NCI-H2107 treated with DMSO at 0.1 percent for 48 hours (cell line): ENCODE results near the gene TSEN54.

Experiments used
- DNase-seq: peaks from one replicate; lab custom pipeline; 2025; ENCODE audit not compliant: unreplicated experiment; lab: John Stamatoyannopoulos, UW

Gene TSEN54

GRCh38 chr17:75540923-75541503, 24.7 kb downstream of the TSEN54 start:
- no peak for DNase-seq

GRCh38 chr17:75542229-75542628, 25.9 kb downstream of the TSEN54 start:
- no peak for DNase-seq

- no peak for DNase-seq
These were observed 26.5 kb downstream of the TSEN54 start for GRCh38 chr17:75542728-75543336.

GRCh38 chr17:75544250-75544649, 27.9 kb downstream of the TSEN54 start:
- DNase-seq = no peak

GRCh38 chr17:75546181-75546580, 29.9 kb downstream of the TSEN54 start:
- DNase-seq = no peak

GRCh38 chr17:75547091-75547490, 30.8 kb downstream of the TSEN54 start:
- no peak for DNase-seq

- no peak for DNase-seq
These were observed 32.5 kb downstream of the TSEN54 start for GRCh38 chr17:75548813-75549212.

- DNase-seq = peak; percentile 90
These were observed 33.2 kb downstream of the TSEN54 start for GRCh38 chr17:75549246-75550138.

GRCh38 chr17:75550139-75550465, 33.8 kb downstream of the TSEN54 start:
- DNase-seq = no peak

GRCh38 chr17:75551266-75551665, 34.9 kb downstream of the TSEN54 start:
- no peak for DNase-seq

GRCh38 chr17:75552425-75553294, 36.3 kb downstream of the TSEN54 start:
- DNase-seq = no peak

GRCh38 chr17:75553295-75554110, 37.2 kb downstream of the TSEN54 start:
- DNase-seq = no peak

- no peak for DNase-seq
These were observed 39.4 kb downstream of the TSEN54 start for GRCh38 chr17:75555679-75556153.

- DNase-seq = peak; percentile 23
These were observed 40.9 kb downstream of the TSEN54 start for GRCh38 chr17:75557075-75557851.

- DNase-seq = no peak
These were observed 41.7 kb downstream of the TSEN54 start for GRCh38 chr17:75557852-75558665.

- DNase-seq = no peak
These were observed 42.6 kb downstream of the TSEN54 start for GRCh38 chr17:75558666-75559530.

GRCh38 chr17:75559958-75560533, 43.7 kb downstream of the TSEN54 start:
- DNase-seq = no peak
